HG02623 (cell line): ENCODE measurements around the gene RIOK2.
"Not testable (repeated sequence)": the region's sequence is repeated elsewhere in the genome, so short reads cannot be mapped to it uniquely, and the experiment has no call there.

ENCODE experiments used
- ATAC-seq: cut with Tn5 transposase; IDR thresholded peaks from one replicate; pipeline ENCODE4 v1.9.1; 2021; ENCODE audit warnings: moderate library complexity; ENCODE audit not compliant: unreplicated experiment

Gene RIOK2

DNA sequence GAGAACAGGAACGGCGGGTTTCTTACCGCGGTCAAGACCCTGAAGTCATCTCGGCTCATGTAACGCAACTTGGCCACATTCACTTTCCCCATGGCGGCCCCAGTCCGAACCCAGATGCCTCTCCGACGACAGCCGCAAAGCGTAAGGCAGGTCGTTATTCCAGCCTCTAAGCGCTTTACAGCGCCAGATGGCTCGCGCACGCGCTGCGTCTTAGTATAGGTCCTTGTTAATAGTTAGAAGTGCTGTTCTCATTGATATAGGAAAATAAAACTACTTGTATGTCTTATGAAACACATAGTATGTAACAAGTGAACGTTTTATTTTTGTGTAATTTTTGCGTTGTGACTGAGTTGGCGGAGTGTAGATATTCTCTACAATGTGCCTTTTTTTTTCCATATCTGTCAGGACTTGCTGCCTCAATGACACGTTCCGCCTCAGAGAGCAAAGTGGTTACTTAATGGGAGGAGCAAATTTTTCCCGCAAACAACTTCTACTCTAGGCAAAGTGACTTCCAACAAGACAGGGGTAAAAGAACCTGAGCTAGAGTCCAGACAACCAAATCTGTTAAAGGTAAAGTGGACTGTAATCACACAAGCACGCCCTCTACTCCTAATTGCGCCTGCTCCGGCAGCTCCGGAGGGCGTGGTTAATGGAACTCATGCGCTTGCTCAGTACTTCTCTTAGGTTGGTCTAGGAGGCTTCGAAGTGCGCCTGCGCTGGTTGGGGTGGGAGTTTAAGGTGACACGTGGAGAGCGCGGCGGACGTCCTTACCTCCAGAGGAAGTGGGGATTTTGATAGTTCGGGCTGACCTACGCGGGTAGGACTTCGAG is at the start of gene RIOK2:
Gene RIOK2 (minus strand): TSS at position 148 of the 830 bp plus-strand sequence. CDS start 56 bp downstream, at position 92.
- ATAC-seq, result peak; percentile 87

DNA sequence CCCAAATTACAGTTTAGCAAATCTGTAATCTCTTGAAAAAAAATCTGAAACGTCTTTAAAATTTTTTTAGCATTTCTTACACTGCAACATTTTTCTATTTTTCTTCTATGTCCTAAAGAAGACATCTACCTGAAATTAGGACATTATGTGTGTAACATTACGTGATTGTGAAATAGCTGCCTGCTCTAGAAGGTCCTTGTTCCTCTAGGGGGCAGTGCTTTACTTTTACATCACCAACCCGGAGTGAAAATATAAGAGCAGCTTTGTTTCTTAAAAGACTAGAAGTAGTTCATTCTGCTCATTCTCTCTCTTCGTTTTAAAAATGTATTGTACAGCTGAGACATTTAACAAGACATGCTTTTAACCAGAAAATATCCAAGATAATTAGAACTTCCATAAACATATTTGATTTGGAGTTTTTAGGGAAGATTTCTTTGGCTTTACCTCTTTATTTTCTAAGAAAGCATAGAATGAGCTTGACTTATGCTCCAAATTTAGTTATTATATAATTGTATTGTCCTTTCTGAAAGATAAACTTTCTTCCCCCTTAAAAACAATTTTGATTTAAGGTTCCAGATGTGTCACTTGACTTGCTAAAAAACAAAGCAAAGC is 48.1 kb upstream of the RIOK2 start:
- peak; percentile 91 for ATAC-seq

DNA sequence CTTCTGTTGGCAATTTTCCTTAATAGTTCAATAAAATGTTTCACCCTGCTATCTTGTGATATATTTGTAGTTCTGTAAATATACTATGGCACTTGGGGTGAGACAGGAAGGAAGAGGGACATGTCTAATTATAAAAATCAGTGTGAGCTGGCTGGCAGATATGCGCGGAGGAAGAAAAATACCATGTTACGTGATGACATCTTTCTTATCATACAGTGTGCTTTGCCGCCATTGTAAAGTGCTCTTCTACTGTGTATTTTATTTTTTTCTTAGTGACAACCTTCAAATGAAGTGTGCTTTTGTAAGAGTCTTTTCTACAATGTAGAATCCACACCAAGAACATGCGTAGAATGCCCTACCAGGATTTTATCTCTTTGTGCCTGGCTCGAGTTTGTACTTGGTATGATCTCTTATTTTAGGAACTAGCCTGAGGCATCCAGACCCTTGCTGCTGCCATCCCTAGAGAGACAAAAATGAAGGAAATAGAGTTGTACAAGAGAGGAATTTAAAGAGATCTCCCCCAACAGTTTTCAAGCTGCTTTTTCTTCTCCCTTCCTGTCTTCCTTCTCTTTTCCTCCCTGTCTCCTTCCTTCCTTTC is 46.7 kb upstream of the RIOK2 start:
- no peak for ATAC-seq

GRCh38 chr5:97229196-97229595 is 46.1 kb upstream of the RIOK2 start:
- no peak for ATAC-seq

- ATAC-seq, result no peak
Observed at GRCh38 chr5:97225222-97225621, 42.2 kb upstream of the RIOK2 start.

DNA sequence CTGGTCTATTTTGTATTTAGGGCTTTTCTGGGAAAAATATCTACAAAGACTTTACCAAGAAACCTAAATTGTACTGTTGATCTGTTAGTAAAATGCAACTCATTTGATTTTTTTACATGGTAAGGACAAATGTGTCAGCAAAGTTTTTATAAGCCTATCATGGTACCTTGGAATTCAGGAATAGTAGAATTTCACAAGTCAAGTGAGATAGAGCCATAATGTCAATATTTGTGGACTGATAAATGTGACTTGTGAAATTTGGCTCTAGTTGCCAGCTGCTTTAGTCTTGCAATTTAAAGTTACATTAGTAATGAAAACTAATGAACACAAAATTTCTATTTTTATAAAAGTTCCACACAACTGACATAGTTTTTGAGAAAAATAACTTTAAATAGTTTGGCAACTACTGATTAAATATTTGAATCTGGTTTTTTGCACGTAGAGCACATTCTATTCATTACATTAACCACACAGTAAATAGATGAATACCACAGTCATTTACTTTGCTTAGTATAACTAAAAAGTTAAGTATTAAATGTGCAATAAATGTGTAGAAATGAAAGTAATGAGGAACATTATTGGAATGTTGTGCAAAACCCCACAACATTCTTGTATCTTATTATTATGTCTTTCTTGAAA is 41.2 kb upstream of the RIOK2 start:
- ATAC-seq, result no peak

GRCh38 chr5:97223596-97223995 is 40.5 kb upstream of the RIOK2 start:
- no peak for ATAC-seq

GRCh38 chr5:97209343-97209742 is 26.3 kb upstream of the RIOK2 start:
- ATAC-seq, result no peak

GRCh38 chr5:97208714-97209113 is 25.7 kb upstream of the RIOK2 start:
- no peak for ATAC-seq

DNA sequence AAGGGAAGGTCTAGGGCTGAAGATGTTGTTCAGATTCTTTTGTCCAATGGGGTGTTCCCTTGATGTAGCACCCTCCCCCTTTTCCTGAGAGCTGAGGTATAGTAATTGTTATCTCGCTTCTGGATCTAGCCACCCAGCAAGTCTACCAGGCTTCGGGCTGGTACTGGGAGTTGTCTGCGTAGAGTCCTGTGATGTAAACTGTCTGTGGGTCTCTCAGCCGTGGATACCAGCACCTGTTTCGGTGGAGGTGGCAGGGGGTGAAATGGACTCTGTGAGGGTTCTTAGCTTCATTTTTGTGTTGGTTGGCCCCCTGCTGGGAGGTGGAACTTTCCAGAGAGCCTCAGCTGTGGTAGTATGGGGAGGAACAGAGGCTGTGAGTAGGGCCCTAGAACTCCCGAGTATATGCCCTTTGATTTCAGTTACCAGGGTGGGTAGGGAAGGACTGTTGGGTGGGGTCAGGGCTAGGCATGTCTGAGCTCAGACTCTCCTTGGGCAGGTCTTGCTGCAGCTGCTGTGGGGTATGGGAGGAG is 25.2 kb upstream of the RIOK2 start:
- ATAC-seq, result no peak

- no peak for ATAC-seq
Observed at GRCh38 chr5:97194366-97194765, 11.3 kb upstream of the RIOK2 start.

DNA sequence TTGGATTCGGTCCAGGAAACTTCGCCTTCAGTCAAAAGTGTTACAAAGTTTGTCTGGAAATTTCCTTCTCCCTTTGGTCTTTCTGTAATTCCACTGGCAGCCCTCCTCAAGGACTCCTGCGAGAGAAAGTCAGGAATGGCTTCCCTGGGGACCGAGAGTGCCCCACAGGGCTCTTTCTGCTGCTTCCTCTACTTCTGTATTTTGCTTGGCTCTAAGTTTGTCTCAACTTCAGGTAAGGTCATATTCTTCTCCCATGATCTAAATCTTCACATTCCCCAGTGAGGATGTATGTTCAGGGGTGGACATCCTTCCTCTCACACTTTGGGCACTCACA is 10.3 kb upstream of the RIOK2 start:
- ATAC-seq, result no peak

- ATAC-seq, result peak; percentile 72
Observed at GRCh38 chr5:97192580-97193354, 9.7 kb upstream of the RIOK2 start.

- no peak for ATAC-seq
Observed at GRCh38 chr5:97191893-97192292, 8.8 kb upstream of the RIOK2 start.

- ATAC-seq, result not testable (repeated sequence)
Observed at GRCh38 chr5:97189523-97189922, 6.5 kb upstream of the RIOK2 start.

DNA sequence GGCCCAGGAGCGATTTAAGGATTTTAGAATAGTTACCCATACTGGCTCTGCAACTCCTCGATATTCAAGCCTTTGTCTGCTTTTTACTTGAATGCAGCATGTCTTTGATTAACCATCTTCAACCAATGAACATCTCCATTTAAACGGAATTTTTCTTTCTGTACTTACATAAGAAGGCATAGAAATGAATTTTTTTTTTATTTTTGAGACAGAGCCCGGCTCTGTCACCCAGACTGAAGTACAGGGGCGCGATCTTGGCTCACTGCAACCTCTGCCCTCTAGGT is 825 bp upstream of the RIOK2 start:
- ATAC-seq, result no peak

GRCh38 chr5:97182571-97183099 is 412 bp downstream of the RIOK2 start:
- ATAC-seq, result no peak

- ATAC-seq, result no peak
Observed at GRCh38 chr5:97181856-97182545, 1.0 kb downstream of the RIOK2 start.

- not testable (repeated sequence) for ATAC-seq
Observed at GRCh38 chr5:97179457-97179856, 3.6 kb downstream of the RIOK2 start.

DNA sequence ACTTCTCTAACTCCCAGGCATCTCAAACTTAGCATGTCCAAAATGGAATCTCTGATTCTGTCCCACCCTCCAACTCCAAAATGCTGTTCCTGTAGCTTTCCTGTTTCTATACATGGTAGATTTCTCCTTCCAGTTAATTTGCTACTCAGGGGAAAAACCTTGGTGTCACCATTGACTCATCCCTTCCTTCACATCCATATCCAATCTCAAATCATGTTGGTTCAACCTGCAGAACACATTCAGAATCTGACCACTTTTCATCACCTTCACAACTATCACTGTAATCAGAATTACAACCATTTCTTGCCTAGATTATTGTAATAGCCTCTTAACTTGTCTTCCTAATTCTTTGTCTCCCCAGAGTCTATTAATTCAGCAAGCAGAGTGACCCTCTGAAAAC is 10.8 kb downstream of the RIOK2 start:
- ATAC-seq, result no peak
